Endodermal cell (in vitro differentiated cells): ENCODE results near the gene C8B. TPM values are rescaled to one million over a fixed set of nuclear protein-coding genes. Genes with fewer than 3 reads are reported as not detected.

Experiments
- DNase-seq: peaks from one replicate; pipeline ENCODE4 v3.0.0-alpha.2; 2017
- H3K27ac ChIP-seq: 2 replicates; pipeline ENCODE4 v1.5.1; 2013; ENCODE audit warnings: mild to moderate bottlenecking, low read depth, low read length, moderate library complexity
- H3K27me3 ChIP-seq: 2 replicates; pipeline ENCODE4 v1.6.1; 2013; ENCODE audit warnings: mild to moderate bottlenecking, low read length, moderate library complexity; ENCODE audit not compliant: insufficient read depth, control insufficient read depth, poor library complexity, severe bottlenecking
- H3K36me3 ChIP-seq: 2 replicates; pipeline ENCODE4 v1.7.0; 2013; ENCODE audit warnings: mild to moderate bottlenecking, low read length, moderate library complexity; ENCODE audit not compliant: control insufficient read depth, insufficient read depth
- H3K4me1 ChIP-seq: one replicate; pipeline ENCODE4 v1.7.0; 2013; ENCODE audit warnings: low read length; ENCODE audit not compliant: control insufficient read depth, insufficient read depth
- H3K4me3 ChIP-seq: 2 replicates; pipeline ENCODE4 v1.5.1; 2013; ENCODE audit warnings: mild to moderate bottlenecking, low read length, moderate library complexity
- H3K9ac ChIP-seq: 2 replicates; pipeline ENCODE4 v1.6.1; 2013; ENCODE audit warnings: mild to moderate bottlenecking, low read length, moderate library complexity; ENCODE audit not compliant: poor library complexity, severe bottlenecking; ENCODE audit errors: extremely low read depth
- H3K9me3 ChIP-seq: 2 replicates; pipeline ENCODE4 v1.6.1; 2013; ENCODE audit warnings: mild to moderate bottlenecking, low read length, moderate library complexity; ENCODE audit not compliant: control insufficient read depth
- H3K27ac Mint-ChIP-seq: 2 replicates; pipeline ENCODE4 v1.8.0; 2020; ENCODE audit warnings: mixed read lengths
- H3K27me3 Mint-ChIP-seq: 2 replicates; pipeline ENCODE4 v1.8.0; 2021; ENCODE audit warnings: mild to moderate bottlenecking, mixed read lengths; ENCODE audit not compliant: insufficient read depth
- H3K36me3 Mint-ChIP-seq: 2 replicates; pipeline ENCODE4 v1.8.0; 2020; ENCODE audit warnings: low read depth, mixed read lengths
- H3K4me1 Mint-ChIP-seq: 2 replicates; pipeline ENCODE4 v1.8.0; 2020; ENCODE audit warnings: mixed read lengths
- H3K4me3 Mint-ChIP-seq: 2 replicates; pipeline ENCODE4 v1.8.0; 2020; ENCODE audit warnings: mild to moderate bottlenecking, moderate library complexity, mixed read lengths
- H3K9me3 Mint-ChIP-seq: 2 replicates; pipeline ENCODE4 v1.8.0; 2020; ENCODE audit warnings: mild to moderate bottlenecking, mixed read lengths
- CTCF ChIP-seq: fragments of 200-600 bp; sonication (generic); conservative IDR thresholded peaks from 2 replicates; pipeline ENCODE4 v1.5.0; 2021; ENCODE audit warnings: antibody characterized with exemption, mild to moderate bottlenecking
- WGBS, 2 experiments: methylation state at CpG; one replicate each; pipeline versions ENCODE4 v1.1.5 to v1.1.7; 2013; ENCODE audit warnings: missing lambda C conversion rate in 2 of 2, mixed read lengths in 1 of 2; ENCODE audit not compliant: insufficient coverage in 1 of 2, insufficient read length in 1 of 2; 5-methylcytosine and 5-hydroxymethylcytosine counted together
- total RNA-seq, 2 donors: library from RNA; stranded (reverse); fragmentation: NEBNext Ultra II Directional in 1 of 2; extraction: Animal tissue kit (Norgen Biotek cat#: 25700) in 1 of 2; gene quantifications; 2 replicates in 1 of 2; 3 replicates in 1 of 2; pipeline ENCODE4 v1.2.1, GENCODE V29; 2021

The C8B gene
- total RNA-seq, 2 donors from 2014 or later, result not detected

- peaks cover 42% of the 10 kb centered on the region for H3K27me3 Mint-ChIP-seq
- H3K9ac ChIP-seq, result no peak overlapping the region
- H3K27ac Mint-ChIP-seq, result no peak overlapping the region
- no peaks in the 10 kb centered on the region for H3K36me3 ChIP-seq
- H3K27ac ChIP-seq, result no peak overlapping the region
- H3K4me1 ChIP-seq, result peaks cover 8% of the 10 kb centered on the region
- H3K9me3 Mint-ChIP-seq, result no peaks in the 10 kb centered on the region
- TF ChIP-seq CTCF, result no peak
- DNase-seq, result no peak
- peaks cover 10% of the 10 kb centered on the region for H3K36me3 Mint-ChIP-seq
- H3K27me3 ChIP-seq, result peaks cover 30% of the 10 kb centered on the region
- H3K4me3 ChIP-seq, result no peak overlapping the region
- WGBS, 2 experiments, result 84 to 89% methylated on average over 1 to 2 of the region's 2 CpGs
- H3K9me3 ChIP-seq, result no peaks in the 10 kb centered on the region
- no peak overlapping the region for H3K4me3 Mint-ChIP-seq
- peaks cover 17% of the 10 kb centered on the region for H3K4me1 Mint-ChIP-seq
Measured at GRCh38 chr1:57007472-57007871, 41.7 kb upstream of the C8B start.

- H3K27me3 ChIP-seq, result peaks cover 1% of the 10 kb centered on the region
- peaks cover 4% of the 10 kb centered on the region for H3K4me1 ChIP-seq
- Mint-ChIP-seq H3K4me3 (no peak overlapping the region), H3K4me1 (peaks cover 7% of the 10 kb centered on the region), H3K36me3 (peaks cover 12% of the 10 kb centered on the region), H3K27ac (no peak overlapping the region), H3K9me3 (no peaks in the 10 kb centered on the region), H3K27me3 (peaks cover 14% of the 10 kb centered on the region)
- TF ChIP-seq CTCF, result no peak
- no peak for DNase-seq
- no peak overlapping the region for H3K4me3 ChIP-seq
- H3K9ac ChIP-seq, result no peak overlapping the region
- H3K9me3 ChIP-seq, result no peaks in the 10 kb centered on the region
- 79 to 88% methylated on average over 2 to 4 of the region's 4 CpGs for WGBS, 2 experiments
- no peak overlapping the region for H3K27ac ChIP-seq
- H3K36me3 ChIP-seq, result no peaks in the 10 kb centered on the region
Measured at GRCh38 chr1:57003398-57004139, 37.8 kb upstream of the C8B start.

- Mint-ChIP-seq H3K4me1 (peaks cover 18% of the 10 kb centered on the region), H3K4me3 (no peak overlapping the region), H3K9me3 (no peaks in the 10 kb centered on the region), H3K36me3 (peaks cover 8% of the 10 kb centered on the region), H3K27me3 (peaks cover 10% of the 10 kb centered on the region), H3K27ac (no peak overlapping the region)
- no peak overlapping the region for H3K4me3 ChIP-seq
- no peaks in the 10 kb centered on the region for H3K9me3 ChIP-seq
- no peak for DNase-seq
- H3K27me3 ChIP-seq, result peaks cover 13% of the 10 kb centered on the region
- TF ChIP-seq CTCF, result no peak
- WGBS, 2 experiments, result 90 to 100% methylated on average over 3 to 4 of the region's 4 CpGs
- no peak overlapping the region for H3K9ac ChIP-seq
- no peaks in the 10 kb centered on the region for H3K36me3 ChIP-seq
- H3K27ac ChIP-seq, result no peak overlapping the region
- peaks cover 9% of the 10 kb centered on the region for H3K4me1 ChIP-seq
Measured at GRCh38 chr1:56995414-56996100, 29.7 kb upstream of the C8B start.
